CD4-positive, alpha-beta T cell treated with Interleukin-17A for 1 hour (primary cell): ENCODE results near the gene GPR142.

Source experiments
- DNase-seq: peaks from one replicate; pipeline ENCODE4 v3.0.0-alpha.2; 2020

The GPR142 gene, protein sequence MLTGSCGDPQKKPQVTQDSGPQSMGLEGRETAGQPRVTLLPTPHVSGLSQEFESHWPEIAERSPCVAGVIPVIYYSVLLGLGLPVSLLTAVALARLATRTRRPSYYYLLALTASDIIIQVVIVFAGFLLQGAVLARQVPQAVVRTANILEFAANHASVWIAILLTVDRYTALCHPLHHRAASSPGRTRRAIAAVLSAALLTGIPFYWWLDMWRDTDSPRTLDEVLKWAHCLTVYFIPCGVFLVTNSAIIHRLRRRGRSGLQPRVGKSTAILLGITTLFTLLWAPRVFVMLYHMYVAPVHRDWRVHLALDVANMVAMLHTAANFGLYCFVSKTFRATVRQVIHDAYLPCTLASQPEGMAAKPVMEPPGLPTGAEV

DNA sequence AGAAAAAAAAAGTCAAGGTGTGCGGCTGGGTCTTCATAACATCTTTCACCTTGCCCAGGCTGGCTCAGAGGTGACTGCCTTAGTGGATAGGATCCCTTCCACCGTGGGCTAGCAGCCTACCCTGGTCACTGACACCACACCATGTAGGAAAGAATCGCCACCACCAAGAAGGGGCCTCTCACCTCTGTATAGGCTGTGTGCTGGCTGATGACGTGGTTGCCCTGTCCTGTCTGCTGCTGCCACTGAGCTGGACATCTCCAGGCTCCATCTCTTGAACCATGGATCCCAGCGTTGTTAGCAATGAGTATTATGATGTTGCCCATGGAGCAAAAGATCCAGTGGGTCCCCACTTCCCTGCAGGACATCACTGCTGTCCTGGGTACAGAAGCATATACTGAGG is at the start of gene GPR142:
Gene GPR142 (plus strand): TSS at position 301 of the 400 bp plus-strand sequence. CDS start 2,035 bp downstream, outside the sequence.
- DNase-seq: no peak

DNA sequence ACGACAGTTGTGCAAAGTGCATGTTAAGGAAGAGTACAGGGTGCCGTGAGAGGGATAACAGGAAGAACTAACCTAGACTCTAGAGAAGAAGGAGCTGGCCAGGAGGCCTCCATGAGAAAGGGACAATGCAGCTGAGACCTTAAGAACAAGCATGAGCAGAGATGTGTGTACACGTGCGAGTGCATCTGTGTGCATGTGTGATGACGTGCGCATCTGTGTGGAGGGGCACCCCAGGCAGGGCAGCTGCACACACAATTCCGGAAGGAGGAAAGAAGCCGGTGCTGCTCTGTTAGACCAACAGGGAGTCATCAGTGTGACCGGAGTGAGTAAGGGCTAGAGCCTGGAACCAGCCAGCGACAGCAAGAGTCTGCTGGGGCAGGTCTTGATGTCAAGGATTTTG is 48.9 kb upstream of the GPR142 start:
- DNase-seq: no peak

DNA sequence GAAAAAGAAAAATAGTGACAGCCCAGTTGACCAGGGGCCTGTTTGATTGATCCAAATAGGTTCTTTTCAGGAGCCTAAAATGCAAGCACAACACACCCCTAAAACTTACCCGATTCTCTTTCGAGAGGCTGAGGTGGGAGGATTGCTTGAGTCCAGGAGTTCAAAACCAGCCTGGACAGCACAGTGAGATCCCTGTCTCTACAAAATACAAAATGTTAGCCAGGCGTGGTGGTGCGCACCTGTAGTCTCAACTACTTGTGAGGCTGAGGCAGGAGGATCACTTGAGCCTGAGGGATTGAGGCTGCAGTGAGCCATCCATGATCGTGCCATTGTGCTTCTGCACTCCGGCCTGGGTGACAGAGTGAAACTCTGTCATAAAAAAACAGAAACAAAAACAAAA is 42.8 kb upstream of the GPR142 start:
- no peak for DNase-seq

DNA sequence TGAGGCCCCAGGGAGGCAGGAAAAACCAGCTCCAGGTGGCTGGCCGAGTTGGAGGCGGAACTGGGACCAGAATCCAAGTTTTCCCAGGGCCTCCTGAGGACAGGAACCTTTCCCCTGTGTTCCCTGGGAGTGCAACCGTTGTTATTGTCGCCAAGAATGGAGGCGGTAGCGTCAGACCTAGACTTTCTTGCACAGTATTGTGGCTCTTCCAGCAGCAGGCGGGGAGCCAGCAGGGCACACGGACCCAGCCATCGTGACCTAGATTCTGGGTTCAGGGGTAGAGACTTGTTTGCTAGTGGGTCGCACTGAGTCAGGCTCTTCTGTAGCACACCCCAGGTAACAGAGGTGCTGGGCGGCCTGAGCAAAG is 41.9 kb upstream of the GPR142 start:
- no peak for DNase-seq

DNA sequence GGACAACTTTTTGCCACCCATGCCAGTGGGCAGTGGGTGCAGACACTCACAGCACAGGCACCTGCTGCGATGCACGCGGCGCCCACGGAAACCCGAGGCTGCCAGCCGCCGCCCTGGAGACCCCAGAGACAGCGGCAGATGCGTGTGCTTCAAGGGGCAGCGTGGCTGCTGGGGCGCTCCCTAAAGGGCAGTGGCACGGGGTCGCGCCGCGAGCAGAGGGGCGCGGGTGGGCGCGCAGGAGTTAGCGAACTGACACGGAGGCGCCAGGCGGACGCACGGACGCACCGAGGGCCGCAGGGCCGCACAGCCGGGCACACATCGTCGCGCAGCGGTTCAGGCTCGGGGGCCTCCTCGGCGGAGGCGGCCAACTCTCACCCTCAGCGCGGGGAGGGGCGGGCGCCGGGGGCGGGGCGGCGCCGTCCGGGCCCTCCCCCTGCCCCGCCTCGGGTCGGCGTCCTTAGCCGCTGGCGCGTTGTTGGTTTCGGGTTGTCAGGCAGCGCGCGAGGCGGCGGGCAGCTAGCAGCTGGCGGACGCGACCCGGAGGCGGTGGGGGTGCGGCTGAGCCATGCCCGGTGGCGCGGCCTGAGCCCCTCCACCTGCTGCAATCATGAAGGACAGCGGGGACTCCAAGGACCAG is 41.4 kb upstream of the GPR142 start, which contains the start of gene KIF19:
Gene KIF19 (plus strand): TSS at position 484 of the 637 bp plus-strand sequence. CDS start 124 bp downstream, at position 608.
- peak; percentile 64 for DNase-seq

DNA sequence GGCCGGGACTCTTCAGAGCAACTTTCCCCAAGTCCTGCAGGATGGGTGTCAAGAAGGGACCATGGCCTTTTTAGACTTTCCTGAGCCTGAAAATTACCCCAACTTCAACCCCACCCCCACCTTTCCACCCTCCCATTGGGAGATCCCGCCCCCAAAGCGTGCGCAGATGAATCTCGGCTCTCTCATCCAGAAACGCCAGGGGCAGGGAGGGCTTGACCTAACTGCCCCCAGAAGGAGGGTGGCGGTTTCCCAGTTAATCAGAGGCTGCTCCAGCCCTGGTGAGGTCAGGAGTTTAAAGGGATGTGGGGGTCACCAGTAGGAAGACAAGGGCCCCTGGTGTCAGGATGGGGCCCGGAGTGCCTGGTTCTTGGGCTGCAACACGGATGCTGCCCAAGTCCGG is 40.8 kb upstream of the GPR142 start:
- DNase-seq: no peak

DNA sequence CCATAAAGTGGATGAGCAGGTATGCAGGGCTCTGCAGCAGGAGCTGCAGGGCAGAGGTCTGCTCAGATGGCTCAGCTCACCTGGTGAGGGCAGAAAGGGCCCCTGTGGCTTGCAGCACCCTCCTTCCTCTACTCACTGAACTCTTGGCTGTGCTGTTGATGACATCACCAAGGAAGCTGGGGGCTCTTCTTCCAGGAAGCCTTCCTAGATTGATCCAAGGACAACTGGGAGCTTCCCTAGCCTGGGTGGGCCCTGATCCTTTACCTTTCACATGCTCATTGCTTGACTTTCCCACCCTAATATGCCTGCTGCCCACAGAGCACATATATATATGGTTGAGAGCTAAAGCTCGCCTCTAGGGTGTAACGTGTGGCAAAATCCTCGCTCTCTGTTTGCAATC is 38.8 kb upstream of the GPR142 start:
- no peak for DNase-seq

DNA sequence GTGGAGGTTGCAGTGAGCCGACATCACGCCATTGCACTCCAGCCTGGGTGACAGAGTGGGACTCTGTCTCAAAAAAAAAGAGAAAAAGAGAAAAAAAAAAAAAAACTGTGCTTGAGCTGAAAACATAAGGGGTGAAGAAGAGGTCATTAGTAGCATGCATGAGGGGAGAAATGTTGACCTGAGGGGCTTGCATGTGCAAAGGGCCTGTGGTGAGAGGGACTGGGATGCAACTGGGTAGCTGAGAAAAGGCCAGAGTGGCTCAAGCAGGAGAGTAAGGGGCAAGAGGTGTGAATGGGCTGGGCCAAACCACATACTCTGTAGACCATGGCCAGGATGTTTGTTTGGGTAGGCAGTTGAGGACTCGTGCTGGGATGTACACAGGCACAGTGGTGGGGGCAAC is 37.9 kb upstream of the GPR142 start:
- no peak for DNase-seq

DNA sequence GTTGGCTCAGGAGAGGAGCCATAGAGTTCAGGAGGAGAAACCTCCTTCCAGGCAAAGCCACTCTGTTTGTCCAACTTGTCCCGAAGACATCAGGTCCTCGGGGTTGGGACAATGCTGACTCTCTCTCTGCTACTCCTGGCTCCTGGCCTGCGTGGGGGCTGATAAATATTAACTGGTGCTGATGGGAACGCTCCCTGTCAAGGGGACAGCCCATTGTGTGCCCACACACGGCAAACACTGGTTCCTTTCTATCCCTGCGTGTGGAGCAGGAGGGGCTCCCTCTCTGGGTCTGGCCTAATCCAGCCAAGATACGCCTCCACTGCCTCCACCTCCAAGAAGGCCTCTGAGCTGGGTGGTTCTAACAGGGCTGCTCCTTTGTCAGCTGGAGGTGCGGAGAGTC is 36.9 kb upstream of the GPR142 start:
- DNase-seq: no peak

DNA sequence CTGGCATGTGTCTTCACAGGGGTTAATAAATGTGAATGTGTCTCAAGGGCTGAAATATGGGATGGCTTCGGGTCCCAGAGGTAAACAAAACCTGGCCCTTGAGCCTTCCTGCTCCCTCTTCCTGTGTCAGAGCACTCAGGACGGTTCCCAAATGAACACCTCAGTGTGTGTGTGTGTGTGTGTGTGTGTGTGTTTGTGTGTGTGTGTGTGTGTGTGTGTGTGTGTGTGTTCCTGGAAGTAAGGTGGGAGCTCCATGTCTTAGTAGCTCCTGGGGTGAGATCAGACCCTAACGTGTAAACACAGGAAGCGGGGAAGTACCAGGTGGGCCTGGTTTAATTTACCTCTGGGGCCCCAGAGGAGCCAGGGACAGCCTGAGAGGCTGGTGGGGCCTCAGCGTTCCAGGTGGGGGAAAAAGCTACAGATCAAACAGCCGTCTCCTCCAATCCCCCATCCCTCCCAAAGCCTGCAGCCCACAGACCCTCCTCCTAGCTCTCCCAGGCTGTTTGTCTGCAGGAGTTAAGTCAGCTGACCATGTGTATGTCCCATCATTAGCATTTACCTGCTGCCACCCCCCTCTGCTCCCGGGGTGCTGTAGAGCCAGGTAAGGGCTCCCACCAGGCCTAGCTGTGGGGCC is 35.2 kb upstream of the GPR142 start:
- DNase-seq: no peak

DNA sequence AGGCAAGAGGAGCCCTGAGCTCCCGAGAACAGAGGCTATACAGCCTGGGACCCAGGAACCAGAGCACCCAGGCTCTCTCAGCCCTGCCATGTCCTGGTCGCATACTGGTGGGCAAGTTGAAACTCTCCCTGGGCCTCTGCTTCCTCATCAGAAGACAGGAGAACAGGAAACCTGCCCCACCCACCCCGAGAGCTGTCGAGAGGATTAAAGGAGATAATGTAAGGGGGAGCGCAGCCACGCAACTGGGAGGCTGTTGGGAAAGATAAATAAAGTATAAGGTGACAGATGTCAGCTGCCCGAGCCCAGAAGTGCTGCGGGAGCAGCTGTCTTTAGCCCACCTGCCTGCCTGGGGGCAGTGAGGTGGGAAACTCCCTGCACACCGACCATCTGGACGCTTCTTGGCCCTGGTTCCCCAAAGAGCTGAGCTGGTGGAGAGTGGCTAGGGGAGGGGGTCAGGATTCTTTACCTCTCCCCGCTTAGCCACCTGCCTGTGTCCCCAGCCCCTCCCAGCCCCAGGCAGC is 34.5 kb upstream of the GPR142 start:
- DNase-seq: no peak

DNA sequence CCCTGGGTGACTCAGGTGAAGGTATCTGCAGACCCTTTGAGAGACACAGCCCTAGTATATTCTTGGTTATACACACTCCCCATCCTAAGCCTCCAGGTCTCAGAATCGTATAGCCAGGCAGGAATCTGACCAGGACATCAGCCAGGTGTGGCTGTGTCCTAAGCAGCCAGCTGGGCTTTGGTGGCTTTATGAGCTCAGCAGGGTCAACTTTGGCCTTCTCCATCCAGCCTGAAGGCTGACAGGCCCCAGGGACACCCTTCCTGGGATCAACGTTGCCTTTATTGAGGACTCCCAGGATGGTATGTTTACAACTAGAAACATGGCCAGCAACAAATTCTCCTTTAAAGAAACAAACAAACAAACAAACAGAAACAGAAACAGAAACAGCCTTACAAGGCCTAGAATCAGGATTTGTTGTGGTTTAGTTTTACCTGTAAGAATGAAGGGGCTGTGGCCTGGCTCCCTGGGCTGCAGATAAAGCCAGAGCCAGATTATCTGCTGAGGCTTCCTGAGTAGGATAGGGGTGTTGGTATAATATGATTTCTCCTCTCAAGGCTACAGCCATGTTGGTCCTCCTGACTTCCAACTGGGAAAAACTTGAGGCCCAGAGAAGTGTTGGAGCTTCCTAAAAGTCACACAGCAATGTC is 32.8 kb upstream of the GPR142 start:
- no peak for DNase-seq

DNA sequence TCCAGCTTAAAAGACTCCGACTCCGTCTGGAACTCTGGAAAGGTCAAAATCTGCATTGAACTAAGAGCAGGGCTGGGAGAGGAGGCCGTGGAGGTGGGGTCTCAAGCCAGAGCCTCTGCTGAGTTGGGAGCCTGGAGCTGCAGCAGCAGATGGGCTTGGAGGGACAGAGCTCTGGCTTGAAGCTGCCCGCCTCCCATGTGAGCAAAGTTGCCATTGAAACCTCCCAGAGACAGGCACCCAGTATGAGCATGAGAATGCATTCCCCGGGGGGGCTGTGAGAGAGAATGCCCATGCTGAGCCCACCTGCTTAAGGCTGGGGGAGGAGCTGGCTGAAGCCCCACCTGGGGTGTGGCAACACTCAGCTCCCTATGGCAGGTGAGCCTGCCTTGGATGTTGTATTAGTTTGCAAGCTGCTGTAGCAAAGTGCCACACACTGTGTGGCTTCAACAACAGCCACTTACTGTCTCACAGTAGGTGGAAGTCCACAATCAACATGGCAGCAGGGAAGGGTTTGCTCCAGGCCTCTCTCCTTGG is 31.7 kb upstream of the GPR142 start:
- DNase-seq: no peak

DNA sequence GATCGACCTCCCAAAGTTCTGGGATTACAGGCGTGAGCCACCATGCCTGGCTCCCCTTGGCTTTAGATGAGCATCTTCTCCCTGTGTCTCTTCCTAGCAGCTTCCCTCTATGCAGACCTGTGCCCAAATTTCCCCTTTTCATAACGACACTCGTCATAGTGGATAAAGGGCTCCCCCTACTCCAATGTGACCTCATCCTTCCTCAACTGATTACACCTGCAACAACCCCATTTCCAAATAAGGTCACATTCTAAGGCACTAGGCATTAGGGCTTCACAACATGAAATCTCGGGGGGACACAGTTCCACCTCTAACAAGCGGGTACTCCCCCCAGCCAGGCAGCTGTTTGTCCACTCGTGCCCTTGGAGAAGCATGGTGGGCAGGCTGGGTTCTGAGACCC is 31.0 kb upstream of the GPR142 start:
- DNase-seq: no peak

DNA sequence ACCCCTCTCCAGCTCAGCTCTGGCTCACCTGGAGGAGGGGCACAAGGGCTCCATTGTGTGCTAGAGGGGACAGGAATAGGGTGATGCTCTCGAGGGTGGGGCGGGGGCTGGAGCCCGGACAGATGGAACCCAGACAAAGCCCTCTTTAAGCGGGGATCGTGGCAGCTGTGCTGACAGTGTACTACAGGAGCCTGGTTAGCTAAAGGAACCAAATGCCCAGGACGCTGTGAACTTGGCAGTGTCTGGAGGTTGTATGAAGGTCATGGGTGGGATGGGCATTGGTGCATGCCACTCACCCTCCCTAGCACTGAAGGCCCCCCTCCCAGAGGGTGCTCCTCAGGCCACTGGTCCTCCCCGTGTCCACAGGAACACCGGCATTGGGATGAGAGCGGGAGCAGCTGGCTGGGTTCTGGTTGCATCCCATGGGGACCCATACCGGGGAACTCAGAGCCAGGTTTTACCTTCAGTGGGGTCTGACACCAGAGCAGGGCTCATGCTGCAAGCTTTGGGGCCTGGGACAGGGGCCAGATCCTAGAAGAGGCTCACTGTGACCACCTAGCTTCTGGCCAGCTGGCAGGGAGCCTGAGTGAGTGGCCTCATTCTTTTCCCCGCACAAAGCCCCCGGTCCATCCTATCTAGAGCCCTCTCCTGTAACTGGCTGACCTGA is 29.3 kb upstream of the GPR142 start:
- no peak for DNase-seq

DNA sequence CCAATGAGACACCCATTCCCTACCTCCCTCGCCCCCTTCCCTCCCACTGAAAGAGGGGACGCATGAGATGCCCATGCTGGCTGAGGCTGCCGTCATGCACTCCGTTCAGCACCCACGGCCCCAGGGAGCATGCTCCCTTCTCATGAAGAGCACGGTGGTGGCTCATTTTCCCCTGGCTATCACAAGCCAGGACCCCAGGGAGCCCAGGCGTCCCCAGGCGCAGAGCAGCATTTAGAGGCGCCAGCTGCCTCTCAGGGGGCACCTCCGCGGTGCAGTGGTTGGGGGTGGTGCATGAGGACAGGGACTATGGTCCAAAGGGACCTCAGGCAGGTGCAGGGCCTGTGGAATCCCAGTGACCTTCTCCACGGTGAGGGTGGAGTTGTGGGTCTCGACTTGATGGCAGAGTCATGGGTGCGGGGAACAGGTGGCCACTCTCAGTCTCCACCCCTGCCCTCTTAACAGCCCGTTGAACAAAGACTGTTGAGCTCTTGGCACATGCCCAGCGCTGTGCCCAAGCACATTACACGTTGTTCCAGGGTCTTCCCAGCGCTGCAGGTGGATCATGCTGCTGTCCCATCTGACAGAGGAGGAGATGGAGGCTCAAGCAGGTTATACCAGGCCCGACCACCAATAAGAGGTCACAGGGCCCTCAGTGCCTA is 27.6 kb upstream of the GPR142 start:
- DNase-seq: no peak

DNA sequence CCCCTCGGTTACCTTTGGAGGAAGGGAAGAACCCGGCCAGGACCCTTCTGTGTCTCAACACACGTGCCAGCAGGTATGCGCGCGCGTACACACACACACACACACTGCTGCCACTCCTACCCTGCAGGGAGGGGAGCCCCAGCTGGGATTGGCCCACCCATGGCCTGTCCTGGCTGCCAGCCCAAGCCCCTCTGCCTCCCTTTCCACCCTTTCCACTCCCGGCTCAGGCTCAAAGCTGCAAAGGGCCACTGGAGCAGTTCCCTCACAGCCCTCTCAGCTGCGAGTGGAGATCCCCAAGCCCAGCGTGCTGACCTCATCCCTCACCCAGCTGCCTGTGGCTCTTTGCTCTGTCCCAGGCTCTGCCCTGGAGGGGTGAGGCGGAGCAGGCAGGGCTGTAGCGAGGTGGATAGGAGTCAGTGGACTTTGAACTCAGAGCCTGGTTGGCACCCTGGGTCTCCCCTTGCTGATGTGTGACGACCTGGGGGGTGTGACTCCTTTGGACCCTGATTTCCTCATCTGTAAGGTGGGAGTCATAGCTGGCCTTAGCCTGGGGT is 26.8 kb upstream of the GPR142 start:
- DNase-seq: no peak

DNA sequence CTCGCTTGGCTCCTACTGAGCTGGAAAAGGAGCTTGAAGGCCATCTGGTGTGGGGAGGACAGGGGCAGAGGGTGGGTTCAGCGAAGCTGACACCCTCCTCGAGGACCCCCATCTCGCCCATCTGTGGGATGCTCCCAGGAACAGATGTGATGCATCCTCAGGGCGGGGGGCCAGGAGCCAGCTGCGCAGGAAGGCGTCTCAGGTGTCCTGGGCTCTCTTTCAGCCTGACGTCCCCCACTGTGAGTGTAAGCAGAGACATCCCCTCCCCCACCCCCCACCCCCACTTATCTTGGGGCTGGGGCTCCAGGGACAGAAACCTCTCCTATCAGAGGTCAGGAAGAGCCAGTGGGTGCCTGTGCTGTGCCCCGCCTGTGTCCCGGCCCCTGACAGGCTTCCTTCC is 25.1 kb upstream of the GPR142 start:
- no peak for DNase-seq

DNA sequence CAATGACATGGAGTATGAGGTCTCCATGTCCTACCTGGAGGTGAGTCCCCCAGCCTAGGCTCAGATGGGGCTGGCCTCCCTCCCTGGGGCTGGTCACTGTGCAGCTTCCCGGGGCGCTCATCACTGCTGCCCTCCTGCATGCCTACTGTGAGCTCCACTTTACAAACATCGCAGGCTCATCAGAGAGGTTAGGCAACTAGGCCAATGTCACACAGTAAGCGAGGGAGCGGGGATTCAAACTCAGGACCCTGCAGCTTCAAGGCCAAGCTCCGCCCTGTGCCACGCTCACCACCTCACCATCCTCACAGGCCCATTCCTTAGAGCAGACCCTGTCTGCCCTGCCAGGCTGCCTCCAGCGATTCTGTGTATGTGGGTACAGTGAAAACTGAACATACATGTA is 24.2 kb upstream of the GPR142 start:
- no peak for DNase-seq

DNA sequence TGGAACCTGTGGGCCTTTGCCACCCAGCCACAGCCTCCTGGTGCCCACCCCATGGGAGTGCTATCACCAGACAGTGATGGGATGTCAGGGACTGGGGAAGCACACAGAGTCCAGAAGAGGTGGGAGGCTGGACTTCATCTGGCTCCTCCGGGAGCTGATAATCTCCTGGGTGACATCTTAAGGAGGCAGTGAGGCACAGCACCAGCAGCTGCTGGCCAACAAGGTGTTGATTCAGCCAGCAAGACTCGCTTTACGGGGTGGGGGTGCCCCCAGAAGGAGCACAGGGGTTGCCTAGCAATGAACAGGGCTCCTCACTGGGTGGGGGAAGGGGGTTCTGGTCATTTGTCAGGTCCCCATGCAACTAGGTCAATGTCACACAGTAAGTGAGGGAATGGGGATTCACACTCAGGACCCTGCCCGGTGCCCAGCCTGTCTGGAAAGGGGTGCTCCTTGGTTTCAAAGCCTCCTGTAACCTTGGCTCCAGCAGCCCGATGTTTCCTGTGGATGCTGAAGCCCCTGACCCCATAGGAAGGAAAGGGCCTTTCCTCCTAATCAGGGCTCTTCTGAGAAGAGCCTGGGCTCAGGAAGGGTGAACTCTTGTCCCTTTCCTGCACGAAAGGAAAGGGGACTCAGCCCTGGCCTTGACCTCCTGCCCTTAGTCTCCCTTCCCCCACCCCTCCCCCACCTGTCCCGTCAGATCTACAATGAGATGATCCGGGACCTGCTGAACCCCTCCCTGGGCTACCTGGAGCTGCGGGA is 23.6 kb upstream of the GPR142 start:
- no peak for DNase-seq

DNA sequence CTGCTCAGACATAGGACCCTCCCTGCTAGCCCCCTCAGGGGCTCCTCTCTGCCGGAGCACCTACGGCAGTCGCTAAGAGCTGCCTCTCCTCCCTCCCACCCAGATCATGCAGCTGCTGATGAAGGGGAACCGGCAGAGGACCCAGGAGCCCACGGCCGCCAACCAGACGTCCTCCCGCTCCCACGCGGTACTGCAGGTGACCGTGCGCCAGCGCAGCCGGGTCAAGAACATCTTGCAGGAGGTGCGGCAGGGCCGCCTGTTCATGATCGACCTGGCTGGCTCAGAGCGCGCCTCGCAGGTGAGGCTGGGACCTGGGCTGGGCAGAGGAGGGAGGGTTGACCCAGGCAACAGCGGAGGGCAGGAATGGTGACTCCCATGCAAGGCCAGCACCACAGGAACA is 22.6 kb upstream of the GPR142 start:
- DNase-seq: no peak
